Right lung (tissue), 5 donors: Measurements from ENCODE around the gene PLCG1. TPM values are rescaled to one million over a fixed set of nuclear protein-coding genes. Genes with fewer than 3 reads are reported as not detected.

ENCODE experiments used
- DNase-seq, 2 donors: peaks; one replicate each; pipeline ENCODE4 v3.0.0-alpha.2; 2013
- polyA plus RNA-seq, 5 donors: library from polyadenylated mRNA; unstranded; fragments of 120-200 nt; gene quantifications; one replicate each; pipeline versions ENCODE4 v1.2.1 to v1.2.3, GENCODE V29; 2013; ENCODE audit warnings: inconsistent platforms in 1 of 5, low replicate concordance in 1 of 5; ENCODE audit not compliant: insufficient read length in 5 of 5, insufficient read depth in 1 of 5

PLCG1 gene
- polyA plus RNA-seq, 5 donors: 156 to 226 (median 197) TPM

DNA sequence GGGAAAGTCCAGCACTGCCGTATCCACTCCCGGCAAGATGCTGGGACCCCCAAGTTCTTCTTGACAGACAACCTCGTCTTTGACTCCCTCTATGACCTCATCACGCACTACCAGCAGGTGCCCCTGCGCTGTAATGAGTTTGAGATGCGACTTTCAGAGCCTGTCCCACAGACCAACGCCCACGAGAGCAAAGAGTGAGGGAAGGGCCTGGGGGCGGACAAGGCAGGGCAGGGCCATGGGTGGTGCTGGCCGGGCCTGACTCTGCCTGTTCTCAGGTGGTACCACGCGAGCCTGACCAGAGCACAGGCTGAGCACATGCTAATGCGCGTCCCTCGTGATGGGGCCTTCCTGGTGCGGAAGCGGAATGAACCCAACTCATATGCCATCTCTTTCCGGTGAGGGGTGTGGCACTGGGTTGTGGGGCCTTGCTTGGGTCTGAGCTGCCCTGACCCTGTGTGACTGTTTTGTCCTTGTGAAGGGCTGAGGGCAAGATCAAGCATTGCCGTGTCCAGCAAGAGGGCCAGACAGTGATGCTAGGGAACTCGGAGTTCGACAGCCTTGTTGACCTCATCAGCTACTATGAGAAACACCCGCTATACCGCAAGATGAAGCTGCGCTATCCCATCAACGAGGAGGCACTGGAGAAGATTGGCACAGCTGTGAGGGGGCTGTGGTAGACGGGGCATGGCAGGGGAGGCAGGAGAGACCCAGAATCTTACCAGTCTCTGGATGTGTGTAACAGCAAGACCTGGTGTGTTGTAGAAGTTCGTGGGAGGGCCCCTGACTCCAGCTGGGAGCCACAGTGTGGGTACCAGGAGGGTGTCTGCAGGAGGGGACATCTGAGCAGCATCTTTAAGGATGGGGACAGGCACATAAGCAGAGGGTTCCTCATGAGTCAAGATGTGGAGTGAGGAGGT lies 29.1 kb downstream of the PLCG1 start:
- DNase-seq: no peak

DNA sequence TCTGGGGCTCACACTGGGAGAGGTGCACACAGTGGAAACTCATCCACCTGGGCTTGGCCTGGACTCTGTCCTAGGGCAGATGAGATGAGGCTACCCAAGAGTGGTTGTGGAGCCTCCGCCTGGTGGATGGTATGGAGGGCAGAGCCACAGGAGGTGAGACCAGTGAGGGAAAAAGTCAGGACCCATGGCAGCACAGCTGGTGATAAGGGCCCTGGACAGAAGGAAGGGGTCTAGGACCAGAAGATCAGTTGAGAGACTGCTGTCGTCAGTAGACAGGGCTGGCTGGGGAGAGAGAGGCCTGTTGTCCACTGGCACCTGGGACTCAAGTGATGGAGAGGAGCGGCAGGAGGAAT lies 29.8 kb downstream of the PLCG1 start:
- DNase-seq: no peak

DNA sequence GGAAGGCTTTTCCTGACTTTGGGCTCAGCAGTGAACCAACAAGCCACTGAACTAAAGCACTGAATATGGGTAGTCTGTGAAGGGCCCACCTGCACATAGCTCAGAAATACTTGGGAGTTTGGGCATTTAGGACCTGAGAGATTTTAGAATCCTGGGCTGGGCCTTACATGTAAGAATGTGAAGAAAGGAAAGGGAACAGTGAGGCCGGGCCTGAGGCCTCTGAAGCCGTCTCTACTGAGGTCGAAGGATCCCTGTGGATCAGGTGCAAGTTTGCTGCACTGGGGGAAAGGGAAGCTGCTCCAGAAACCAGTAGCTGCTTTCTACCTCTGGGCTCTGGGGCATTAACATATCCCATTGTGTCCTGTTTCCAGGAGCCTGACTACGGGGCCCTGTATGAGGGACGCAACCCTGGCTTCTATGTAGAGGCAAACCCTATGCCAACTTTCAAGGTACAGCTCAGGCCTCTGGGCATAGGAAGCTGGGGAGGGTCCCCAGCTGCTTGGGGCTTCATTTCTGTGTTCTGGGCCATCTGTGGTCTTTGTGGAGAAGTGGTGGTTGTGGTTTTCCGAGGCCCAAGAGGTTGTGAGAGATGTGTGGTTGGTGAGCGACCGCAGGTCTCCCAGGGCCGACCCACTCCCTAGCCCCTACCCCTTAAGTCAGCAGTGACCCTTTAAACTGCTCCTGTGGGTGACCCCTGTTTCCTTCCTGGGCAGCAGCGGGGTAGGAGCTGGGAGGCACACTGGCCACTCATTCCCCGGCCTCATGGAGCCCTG lies 30.3 kb downstream of the PLCG1 start:
- no peak for DNase-seq

DNA sequence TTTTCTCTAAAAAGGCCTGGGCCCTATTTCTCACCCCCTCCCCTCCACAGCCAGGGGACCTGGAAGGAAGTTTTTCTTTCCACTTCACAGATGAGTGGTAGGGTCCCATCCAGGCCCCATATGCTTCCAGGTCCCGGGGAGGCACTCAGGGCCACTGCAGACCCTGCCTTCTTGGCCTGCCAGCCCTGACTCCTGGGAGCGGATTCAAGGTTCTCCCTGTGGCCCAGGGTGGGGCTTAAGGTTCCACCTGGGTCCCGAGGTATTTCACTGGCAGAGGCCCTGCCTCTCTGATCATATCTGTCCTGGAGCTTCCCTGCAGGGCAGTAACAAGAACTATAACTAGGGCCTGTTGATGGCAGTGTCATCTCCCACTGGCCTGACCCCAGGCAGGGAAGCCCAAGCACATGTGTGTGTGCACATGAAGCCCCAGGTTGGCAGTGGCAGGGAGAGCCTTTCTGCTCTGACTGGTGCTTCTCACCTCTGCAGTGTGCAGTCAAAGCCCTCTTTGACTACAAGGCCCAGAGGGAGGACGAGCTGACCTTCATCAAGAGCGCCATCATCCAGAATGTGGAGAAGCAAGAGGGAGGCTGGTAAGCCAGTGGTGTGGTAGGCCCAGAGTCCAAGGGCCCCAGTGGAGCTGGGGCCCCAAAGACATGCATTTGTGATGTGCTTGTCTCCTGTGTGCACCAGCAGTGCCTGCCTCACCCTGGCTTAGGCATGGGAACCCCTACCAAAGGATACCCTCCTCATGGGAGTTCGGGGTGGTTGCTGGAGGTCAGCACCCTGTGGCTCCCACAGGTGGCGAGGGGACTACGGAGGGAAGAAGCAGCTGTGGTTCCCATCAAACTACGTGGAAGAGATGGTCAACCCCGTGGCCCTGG lies 31.2 kb downstream of the PLCG1 start:
- no peak for DNase-seq

DNA sequence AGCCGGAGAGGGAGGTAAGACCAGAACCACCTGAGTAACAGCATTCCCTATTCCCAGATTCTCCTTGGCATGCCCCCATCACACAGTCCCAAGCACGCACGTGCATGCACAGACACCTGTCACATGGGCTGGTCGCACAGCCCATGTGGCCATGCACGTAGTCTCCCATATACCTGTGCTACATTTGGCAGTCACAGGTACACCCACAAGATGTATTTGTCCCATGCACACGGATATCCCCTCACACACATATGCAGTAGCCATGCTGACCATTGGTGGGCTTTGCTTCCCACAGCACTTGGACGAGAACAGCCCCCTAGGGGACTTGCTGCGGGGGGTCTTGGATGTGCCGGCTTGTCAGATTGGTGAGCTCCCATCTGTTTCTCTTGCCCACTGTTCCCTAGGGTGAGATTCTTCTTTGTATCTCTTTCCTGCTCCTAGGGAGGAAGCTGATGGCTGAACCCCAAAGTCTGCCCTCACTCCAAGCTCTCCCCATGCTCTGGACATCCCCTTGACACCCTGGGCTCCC lies 31.9 kb downstream of the PLCG1 start:
- DNase-seq: no peak

DNA sequence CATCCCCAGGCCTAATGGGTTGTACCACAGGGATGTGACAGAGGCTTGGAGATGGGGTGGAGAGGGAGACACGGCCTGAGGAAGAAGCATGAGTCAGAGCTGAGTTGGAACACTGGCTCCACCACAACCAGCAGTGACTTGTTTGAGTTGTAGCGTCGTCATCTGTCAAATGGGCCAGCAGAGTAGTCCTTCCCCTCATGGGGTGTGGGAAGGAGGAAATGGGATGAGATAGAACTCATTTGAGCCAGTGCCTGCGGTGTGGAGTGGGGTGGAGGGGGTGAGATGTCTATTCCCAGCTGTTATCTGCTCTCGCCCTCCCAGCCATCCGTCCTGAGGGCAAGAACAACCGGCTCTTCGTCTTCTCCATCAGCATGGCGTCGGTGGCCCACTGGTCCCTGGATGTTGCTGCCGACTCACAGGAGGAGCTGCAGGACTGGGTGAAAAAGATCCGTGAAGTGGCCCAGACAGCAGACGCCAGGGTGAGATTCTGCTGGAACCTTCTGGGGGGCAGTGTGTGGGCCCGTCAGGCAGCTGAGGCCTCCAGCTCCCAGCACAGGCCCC lies 32.5 kb downstream of the PLCG1 start:
- DNase-seq: no peak

DNA sequence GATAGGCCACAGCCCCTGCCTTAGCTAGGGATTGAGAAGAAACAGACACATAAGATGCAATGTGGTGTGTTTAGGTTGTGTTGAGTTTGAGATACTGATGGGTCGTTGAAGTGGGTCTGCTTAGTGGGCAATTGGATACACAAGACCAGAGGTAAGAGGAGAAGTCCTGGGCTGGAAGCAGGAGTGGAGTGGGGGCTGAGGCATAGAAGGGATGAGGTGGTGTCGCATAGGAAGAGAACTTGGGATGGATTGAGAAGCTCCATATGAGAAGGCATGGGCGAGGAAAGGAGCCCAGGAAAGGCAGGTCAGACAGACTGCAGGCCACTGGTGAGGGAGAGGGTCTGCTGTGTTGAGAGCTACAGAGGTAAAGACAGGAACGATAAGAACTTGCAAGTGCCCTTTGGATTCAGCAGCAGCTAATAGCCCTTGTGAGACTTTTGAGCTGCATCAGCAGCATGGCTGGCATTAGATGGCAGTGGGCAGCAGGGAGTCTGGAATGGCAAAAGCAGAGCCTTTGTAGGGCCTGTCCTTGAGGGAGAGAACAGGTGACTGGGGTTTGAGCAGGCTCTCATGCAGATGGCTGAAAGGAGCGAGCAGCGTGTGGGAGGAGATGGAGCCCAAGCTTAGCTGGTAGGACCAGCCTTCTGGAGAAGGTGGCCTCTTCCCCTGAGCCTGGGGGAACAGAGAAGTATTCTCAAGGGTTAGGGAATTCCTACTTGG lies 33.2 kb downstream of the PLCG1 start:
- no peak for DNase-seq

DNA sequence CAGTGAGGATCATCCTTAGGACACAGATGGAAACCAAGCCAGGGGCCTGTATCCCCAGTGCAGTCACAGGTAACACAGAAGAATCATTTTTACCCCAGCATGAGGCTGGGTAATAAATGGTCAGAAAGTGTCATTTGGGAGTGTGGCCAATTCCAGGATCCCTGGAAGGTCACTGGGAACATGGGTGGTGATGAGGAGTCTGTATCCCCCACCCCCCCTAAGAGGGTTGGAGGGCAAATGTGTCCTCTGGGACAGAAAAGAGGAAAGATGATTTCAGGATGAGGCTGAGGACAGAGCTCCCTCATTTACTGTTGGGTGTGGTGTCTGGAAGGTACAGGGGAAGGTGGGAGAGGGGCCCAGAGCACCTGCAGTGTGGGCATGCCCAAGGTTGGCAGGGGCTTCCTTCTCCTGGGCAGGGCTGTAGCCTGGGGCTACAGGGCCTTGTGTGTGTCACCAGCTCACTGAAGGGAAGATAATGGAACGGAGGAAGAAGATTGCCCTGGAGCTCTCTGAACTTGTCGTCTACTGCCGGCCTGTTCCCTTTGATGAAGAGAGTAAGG lies 34.5 kb downstream of the PLCG1 start:
- no peak for DNase-seq

DNA sequence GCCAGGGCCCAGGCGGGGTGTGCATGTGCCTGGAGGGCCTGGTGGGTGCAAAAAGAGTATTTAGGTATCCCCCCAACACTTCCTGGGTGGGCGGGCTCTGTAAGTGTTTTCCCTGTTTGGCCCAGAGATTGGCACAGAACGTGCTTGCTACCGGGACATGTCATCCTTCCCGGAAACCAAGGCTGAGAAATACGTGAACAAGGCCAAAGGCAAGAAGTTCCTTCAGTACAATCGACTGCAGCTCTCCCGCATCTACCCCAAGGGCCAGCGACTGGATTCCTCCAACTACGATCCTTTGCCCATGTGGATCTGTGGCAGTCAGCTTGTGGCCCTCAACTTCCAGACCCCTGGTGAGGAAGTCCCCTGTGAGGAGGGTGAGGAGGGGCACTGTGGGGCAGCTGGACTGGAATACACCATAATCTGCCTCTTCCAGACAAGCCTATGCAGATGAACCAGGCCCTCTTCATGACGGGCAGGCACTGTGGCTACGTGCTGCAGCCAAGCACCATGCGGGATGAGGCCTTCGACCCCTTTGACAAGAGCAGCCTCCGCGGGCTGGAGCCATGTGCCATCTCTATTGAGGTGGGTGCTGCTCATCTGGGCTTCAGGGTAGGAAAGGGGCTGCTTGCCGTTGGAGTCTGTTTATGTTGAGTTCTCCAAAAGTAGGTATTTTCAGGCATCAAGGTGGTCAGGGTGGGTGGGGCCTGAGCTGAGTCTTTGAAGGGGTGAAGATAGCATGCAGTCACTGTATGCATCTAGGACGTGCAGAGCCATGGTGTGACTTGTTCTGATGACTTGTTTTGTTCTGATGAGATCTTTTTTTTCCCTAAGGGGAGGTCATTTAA lies 35.2 kb downstream of the PLCG1 start:
- no peak for DNase-seq

DNA sequence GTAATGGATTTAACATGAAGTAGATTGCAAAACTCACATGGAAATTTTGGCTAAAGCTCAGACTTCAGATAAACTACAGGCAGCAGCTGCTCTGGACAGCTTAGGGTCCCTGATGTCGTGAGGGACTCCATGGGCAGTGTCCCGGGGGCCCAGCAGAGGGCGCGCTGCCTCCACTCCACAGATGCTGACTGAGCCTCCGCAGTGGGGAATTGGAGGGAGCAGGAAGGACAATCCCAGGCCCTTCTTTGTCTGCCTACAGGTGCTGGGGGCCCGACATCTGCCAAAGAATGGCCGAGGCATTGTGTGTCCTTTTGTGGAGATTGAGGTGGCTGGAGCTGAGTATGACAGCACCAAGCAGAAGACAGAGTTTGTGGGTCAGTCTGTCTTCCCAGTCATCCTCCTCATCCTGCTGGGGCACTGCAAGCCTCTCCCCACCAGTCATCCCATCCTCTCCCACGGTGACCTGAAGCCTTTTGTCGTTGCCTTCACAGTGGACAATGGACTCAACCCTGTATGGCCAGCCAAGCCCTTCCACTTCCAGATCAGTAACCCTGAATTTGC lies 35.9 kb downstream of the PLCG1 start:
- peak; percentile 85 to 92 for DNase-seq

DNA sequence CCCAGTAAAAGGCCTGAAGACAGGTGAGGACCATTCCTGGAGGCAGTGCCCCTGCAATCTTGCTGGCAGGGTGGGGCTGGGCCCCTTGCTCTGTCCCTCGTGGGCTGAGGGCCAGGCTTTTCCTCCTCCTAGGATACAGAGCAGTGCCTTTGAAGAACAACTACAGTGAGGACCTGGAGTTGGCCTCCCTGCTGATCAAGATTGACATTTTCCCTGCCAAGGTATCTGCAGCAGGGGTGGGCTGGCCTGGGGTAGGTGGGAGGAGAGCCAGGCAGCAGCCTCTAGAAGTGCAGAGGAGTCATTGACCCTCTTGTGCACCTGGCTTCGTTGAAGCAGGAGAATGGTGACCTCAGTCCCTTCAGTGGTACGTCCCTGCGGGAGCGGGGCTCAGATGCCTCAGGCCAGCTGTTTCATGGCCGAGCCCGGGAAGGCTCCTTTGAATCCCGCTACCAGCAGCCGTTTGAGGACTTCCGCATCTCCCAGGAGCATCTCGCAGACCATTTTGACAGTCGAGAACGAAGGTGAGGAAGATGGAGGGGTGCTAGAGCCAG lies 36.5 kb downstream of the PLCG1 start:
- no peak for DNase-seq

DNA sequence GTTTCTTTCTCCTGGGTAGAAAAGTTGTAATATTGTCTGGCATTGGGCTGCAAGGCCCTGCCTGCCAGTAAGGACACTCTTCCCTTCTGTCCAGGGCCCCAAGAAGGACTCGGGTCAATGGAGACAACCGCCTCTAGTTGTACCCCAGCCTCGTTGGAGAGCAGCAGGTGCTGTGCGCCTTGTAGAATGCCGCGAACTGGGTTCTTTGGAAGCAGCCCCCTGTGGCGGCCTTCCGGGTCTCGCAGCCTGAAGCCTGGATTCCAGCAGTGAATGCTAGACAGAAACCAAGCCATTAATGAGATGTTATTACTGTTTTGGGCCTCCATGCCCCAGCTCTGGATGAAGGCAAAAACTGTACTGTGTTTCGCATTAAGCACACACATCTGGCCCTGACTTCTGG lies 37.0 kb downstream of the PLCG1 start:
- DNase-seq: no peak

DNA sequence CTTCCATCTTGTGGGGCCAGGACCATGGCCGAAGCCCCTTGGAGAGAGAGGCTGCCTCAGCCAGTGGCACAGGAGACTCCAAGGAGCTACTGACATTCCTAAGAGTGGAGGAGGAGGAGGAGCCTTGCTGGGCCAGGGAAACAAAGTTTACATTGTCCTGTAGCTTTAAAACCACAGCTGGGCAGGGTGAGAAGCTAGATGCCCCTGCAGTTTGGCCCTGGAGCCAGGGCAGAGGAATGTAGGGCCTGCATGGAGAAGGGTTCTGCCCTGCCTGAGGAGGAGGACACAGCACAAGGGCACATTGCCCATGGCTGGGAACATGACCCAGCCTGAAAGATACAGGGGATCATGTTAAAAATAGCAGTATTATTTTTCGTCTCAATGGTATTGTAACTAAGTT lies 37.4 kb downstream of the PLCG1 start:
- DNase-seq: no peak

DNA sequence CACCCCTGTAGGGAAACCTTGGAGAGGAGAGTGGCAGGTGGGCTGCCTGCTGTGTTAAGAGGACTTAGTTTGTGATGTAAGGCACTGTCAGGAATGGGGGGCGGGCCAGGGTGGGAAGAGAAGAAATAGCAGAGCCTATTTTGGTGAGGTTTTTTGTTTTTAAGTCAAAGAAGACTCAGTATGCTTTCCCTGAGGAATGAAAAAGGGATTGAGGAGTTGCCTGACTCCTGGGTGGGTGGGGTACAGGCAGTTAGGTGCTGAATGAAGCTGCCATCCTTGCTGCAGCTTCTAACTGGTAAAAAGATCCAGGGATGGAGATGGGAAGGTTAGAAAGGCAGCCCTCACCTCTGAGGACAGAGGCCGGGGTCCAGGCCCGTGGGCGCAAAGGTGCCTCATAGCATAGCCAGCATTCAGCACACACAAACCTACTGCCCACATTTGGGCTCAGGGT lies 37.9 kb downstream of the PLCG1 start:
- DNase-seq: no peak

DNA sequence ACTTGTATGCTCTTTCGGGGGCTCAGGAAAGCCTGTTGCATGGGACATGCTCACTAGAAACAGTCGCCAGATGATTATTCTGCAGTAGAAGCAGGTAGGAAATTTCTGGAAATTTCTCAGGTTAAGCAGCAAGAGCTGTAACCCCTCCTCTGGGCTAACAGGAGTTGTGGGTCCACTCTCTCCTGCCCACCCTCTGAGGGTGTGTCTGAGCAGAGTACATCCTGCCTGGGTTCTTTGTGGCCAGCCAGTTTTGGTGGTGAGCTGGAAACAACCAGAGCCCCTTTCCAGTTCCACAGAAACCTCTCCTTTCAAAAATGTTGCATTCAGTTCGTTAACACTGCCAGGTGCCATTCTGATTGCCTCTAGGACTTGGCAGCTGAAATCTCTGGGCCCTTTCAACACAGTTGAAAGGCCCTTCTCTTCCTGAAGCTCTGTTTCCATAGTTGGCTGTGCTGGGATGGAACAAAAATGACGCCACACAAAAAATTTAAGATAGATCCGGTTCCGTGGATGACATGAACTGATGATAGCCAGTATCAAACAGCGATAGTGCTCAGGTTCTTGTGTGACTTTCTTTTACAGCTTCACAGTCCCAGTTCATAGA lies 38.5 kb downstream of the PLCG1 start:
- DNase-seq: no peak

DNA sequence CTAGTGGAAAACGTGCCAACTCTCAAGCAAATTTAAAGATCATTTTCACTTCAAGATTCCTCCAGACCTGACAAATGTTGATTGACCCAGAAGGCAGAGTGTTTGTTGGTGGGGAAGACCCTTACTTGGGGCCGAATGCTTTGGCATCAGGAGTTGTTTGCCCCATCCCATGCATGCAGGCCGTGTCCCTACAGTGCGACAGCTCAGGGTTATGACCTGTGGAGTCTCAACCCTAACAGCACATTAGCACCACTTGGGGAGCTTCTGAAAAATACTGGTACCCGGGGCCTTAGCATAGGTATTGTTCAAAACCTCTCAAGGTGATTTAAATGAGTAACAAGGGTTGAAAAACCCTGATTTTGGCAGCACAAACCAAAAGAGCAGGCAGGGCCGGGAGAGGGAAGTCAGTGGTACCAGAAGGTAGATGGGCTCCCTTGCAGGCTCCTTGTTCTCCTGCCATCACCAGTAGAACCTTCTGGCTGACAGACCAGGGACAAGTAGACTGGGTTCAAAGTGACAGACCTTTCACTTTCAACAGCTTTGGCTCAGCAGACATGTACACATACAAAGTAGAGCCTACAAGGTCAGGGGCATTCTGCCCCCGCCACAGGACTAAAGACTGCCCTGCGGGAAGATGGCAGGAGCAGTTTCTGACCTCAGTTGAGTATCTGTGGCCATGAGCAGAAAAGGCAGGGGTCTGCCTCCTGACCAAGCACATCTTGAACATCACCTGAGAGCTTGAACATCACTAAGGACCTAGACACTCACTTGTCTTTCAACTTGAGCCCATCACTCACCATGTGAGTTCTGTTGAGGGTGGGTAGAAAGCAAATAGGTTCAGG lies 39.6 kb downstream of the PLCG1 start:
- no peak for DNase-seq

DNA sequence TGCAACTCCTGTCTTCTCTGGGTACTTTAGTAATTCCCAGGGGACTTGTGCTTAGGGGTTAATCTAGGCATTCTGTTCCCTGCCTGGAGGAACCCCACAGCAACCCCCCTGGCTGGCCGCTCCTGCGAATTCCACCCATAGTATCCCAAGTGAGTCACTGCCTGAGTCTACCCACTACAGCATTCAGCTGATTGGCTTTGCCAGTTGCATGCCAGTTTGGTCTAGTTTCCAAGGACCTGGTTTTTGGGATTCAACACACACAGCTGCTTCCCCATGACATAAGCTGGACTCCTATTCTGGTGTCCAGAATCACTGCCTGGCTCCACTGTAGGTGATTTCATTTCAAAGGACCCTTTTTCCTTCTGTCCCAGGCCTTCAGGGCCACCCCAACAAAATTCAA lies 40.3 kb downstream of the PLCG1 start:
- no peak for DNase-seq
